ENCODE measurements around the gene RAPGEF2. TPM values are rescaled to one million over a fixed set of nuclear protein-coding genes. Genes with fewer than 3 reads are reported as not detected.

RAPGEF2 gene
- total and polyA plus RNA-seq, 7 experiments from 2014 or later, result 0.72 to 35.2 (median 20.7) TPM

DNA sequence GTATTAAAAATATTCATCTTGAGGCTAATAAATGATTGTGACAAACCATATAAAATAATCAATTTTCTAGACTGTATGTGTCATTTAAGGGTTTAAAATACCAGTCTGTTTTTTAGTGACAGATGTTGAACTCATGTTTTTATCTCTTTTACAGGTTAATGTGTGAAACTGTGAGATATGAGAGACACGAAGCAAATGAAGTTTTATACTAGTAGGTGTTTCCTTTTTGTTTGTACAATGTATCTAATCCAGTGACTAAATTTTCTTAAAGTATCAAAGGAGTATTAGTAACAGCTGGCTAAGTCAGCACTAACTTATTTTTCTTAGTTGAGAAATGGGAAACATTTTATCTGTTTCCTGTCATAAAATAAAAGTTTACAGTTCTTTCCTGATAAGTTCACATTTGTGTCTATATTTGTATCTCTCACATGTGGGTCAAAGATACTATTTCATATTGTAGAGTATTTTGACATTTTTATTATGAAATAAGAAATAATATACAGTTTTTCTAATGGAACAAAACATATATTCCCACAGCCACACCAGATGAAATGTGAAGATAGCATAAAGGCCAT, 90.3 kb downstream of the RAPGEF2 start:
- intact Hi-C loops (cut with micrococcal nuclease), result no loop called here
- Mint-ChIP-seq H3K27ac (no peak overlapping the region), H3K4me1 (peaks cover 0 to 4% (median 0%) of the 10 kb centered on the region in 7 donors), H3K27me3 (no peaks in the 10 kb centered on the region), H3K4me3 (no peak overlapping the region), H3K9me3 (no peaks in the 10 kb centered on the region), H3K36me3 (peaks cover 0 to 12% (median 0%) of the 10 kb centered on the region in 5 donors)
- Histone ChIP-seq H3K4me3 (ENCODE audit: low read length) (no peak overlapping the region), H3K36me3 (ENCODE audit: control insufficient read depth in 2 of 3, insufficient read depth in 3 of 3, low read length in 3 of 3) (no peaks in the 10 kb centered on the region), H3K9me3 (ENCODE audit: control insufficient read depth in 2 of 3, low read length in 3 of 3) (no peaks in the 10 kb centered on the region), H3K27ac (ENCODE audit: low read depth, low read length) (no peak overlapping the region), H3K4me1 (ENCODE audit: control insufficient read depth in 2 of 2, insufficient read depth in 2 of 2, low read length in 2 of 2) (no peaks in the 10 kb centered on the region), H3K27me3 (ENCODE audit: control insufficient read depth in 2 of 2, insufficient read depth in 2 of 2, low read length in 2 of 2) (no peaks in the 10 kb centered on the region)
- DNase-seq, result no peak
- ChIA-PET CTCF (no interaction called here), POLR2A (no interaction called here)
- no peak for ATAC-seq

DNA sequence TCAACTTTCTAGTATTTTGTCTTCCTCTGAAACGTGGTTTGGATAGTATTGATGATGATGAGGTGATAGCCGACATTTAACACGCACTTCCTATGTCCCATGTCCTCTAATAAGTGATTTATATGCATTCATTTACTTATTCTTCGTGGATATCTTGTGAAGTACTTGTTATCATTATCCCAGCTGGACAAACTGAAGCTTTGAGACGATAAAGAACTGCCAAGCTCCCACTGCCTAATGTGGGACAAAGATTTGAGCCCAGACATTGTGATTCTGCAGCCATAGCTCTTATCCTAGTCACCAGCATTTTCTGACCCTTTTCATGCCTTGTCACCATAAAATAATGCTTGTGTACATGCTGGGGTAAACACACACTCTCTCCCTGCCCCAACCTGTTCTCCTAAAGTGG, 92.5 kb downstream of the RAPGEF2 start:
- Mint-ChIP-seq H3K27ac (no peak overlapping the region), H3K4me1 (peaks cover 0 to 4% (median 0%) of the 10 kb centered on the region in 7 donors), H3K36me3 (peaks cover 0 to 12% (median 0%) of the 10 kb centered on the region in 5 donors), H3K4me3 (no peak overlapping the region), H3K9me3 (peaks cover 0 to 2% (median 0%) of the 10 kb centered on the region in 11 donors), H3K27me3 (no peaks in the 10 kb centered on the region)
- Histone ChIP-seq H3K36me3 (ENCODE audit: control insufficient read depth in 2 of 3, insufficient read depth in 3 of 3, low read length in 3 of 3) (no peaks in the 10 kb centered on the region), H3K9me3 (ENCODE audit: control insufficient read depth in 2 of 3, low read length in 3 of 3) (no peaks in the 10 kb centered on the region), H3K27ac (ENCODE audit: low read depth, low read length) (no peak overlapping the region), H3K4me3 (ENCODE audit: low read length) (no peak overlapping the region), H3K27me3 (ENCODE audit: control insufficient read depth in 2 of 2, insufficient read depth in 2 of 2, low read length in 2 of 2) (no peaks in the 10 kb centered on the region), H3K4me1 (ENCODE audit: control insufficient read depth in 2 of 2, insufficient read depth in 2 of 2, low read length in 2 of 2) (no peaks in the 10 kb centered on the region)
- ATAC-seq (no peak), DNase-seq (no peak)
- CTCF ChIA-PET, result no interaction called here
- intact Hi-C loops (cut with micrococcal nuclease), result no loop called here
- POLR2A ChIA-PET, result no interaction called here

DNA sequence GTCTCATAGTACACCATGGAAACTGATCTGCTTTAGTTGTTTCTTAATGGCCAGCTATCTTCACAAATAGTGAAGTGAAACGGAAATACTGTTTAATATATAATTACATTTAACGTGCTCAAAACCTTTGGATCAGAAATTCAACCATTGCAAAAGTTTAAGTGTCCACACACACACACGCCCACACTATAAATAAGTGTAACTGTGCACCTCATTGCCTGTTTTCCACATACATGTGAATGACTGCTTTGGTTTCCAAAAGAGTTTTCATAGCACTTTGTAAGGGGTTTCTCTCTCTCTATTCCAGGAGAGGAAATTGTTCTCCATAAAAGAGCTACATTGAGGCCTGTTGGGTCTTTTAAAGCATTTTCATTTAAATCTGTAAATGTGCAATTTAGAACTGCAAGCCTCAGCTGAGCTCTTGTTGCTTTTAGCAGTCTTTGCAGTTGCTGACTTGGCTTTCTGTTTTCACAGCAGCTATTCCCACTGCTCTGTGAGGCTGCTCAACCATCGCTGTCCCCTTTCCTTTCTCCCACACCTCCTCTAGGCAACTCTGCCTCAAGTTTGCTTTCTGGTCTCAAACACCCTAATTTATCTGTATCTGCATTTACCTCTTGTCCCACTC, 94.5 kb downstream of the RAPGEF2 start:
- H3K4me3 Mint-ChIP-seq, result no peak overlapping the region
- Histone ChIP-seq H3K36me3 (ENCODE audit: control insufficient read depth in 2 of 3, insufficient read depth in 3 of 3, low read length in 3 of 3) (no peaks in the 10 kb centered on the region), H3K4me3 (ENCODE audit: low read length) (no peak overlapping the region), H3K27me3 (ENCODE audit: control insufficient read depth in 2 of 2, insufficient read depth in 2 of 2, low read length in 2 of 2) (no peaks in the 10 kb centered on the region), H3K4me1 (ENCODE audit: control insufficient read depth in 2 of 2, insufficient read depth in 2 of 2, low read length in 2 of 2) (no peaks in the 10 kb centered on the region), H3K27ac (ENCODE audit: low read depth, low read length) (no peak overlapping the region), H3K9me3 (ENCODE audit: control insufficient read depth in 2 of 3, low read length in 3 of 3) (no peaks in the 10 kb centered on the region)
- POLR2A ChIA-PET, result no interaction called here
- H3K27me3 Mint-ChIP-seq, result no peaks in the 10 kb centered on the region
- CTCF ChIA-PET, result interaction anchor here (1.4 kb wide), 1 partner anchor 20 kb away, joined by 3 read pairs; no protein-coding TSS in a partner anchor
- peaks cover 0 to 2% (median 0%) of the 10 kb centered on the region in 11 donors for H3K9me3 Mint-ChIP-seq
- intact Hi-C loops (cut with micrococcal nuclease), result no loop called here
- H3K27ac Mint-ChIP-seq, result peak overlapping the region in 1 of 9 donors; percentile 6
- ATAC-seq (no peak), DNase-seq (no peak)
- peaks cover 0 to 4% (median 0%) of the 10 kb centered on the region in 7 donors for H3K4me1 Mint-ChIP-seq
- H3K36me3 Mint-ChIP-seq, result peaks cover 0 to 12% (median 0%) of the 10 kb centered on the region in 5 donors

DNA sequence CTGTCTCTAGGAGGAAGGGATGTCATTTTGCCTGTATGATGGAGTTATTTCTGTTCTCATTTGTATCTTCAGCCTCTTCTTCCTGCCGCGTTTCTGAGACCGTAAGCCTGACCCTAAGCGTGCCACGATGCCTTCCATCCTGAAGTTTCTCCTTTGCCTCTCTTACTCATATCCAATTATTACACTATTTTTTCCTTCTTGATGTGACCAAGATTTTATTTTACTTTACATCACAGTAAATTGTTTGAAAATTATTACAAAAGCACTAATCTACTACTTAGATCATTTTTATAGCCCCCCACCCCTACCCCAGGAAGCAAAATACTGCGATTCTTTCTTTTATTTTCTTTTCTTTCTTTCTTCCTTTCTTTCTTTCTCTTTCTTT, 95.0 kb downstream of the RAPGEF2 start:
- H3K27ac Mint-ChIP-seq, result peak overlapping the region in 3 of 9 donors; percentile 6 to 46 (median 21)
- POLR2A ChIA-PET, result no interaction called here
- DNase-seq (no peak), ATAC-seq (no peak)
- peaks cover 0 to 12% (median 0%) of the 10 kb centered on the region in 5 donors for H3K36me3 Mint-ChIP-seq
- no peaks in the 10 kb centered on the region for H3K27me3 Mint-ChIP-seq
- Histone ChIP-seq H3K27ac (ENCODE audit: low read depth, low read length) (no peak overlapping the region), H3K36me3 (ENCODE audit: control insufficient read depth in 2 of 3, insufficient read depth in 3 of 3, low read length in 3 of 3) (no peaks in the 10 kb centered on the region), H3K4me1 (ENCODE audit: control insufficient read depth in 2 of 2, insufficient read depth in 2 of 2, low read length in 2 of 2) (no peaks in the 10 kb centered on the region), H3K9me3 (ENCODE audit: control insufficient read depth in 2 of 3, low read length in 3 of 3) (no peaks in the 10 kb centered on the region), H3K4me3 (ENCODE audit: low read length) (no peak overlapping the region), H3K27me3 (ENCODE audit: control insufficient read depth in 2 of 2, insufficient read depth in 2 of 2, low read length in 2 of 2) (no peaks in the 10 kb centered on the region)
- H3K4me3 Mint-ChIP-seq, result no peak overlapping the region
- H3K9me3 Mint-ChIP-seq, result peaks cover 0 to 2% (median 0%) of the 10 kb centered on the region in 11 donors
- CTCF ChIA-PET, result interaction anchor here (0.7 kb wide), 1 partner anchor 16 kb away, joined by 3 read pairs; no protein-coding TSS in a partner anchor
- peaks cover 2 to 7% (median 2%) of the 10 kb centered on the region in 7 donors for H3K4me1 Mint-ChIP-seq
- intact Hi-C loops (cut with micrococcal nuclease), result no loop called here

DNA sequence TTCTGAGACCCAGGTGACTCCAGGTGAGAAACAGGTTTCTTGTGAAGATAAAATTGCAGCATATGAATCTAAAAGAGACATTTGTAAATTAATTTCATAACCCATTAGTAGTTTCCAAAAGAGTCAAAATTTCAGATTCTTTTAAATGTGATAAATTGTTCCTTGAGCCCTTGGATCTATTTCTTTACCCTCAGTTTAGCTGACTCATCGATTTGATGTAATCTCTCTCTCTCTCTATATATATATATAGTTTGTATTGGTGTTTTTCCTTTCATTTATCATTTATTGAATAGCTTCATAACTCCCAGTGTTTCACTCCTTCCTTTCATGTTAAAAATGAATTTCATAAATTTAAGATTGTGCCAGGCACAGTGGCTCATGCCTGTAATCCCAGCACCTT, 96.9 kb downstream of the RAPGEF2 start:
- Mint-ChIP-seq H3K4me1 (peaks cover 4 to 16% (median 4%) of the 10 kb centered on the region in 7 donors), H3K36me3 (peaks cover 0 to 5% (median 0%) of the 10 kb centered on the region in 5 donors), H3K27me3 (no peaks in the 10 kb centered on the region), H3K27ac (no peak overlapping the region), H3K4me3 (no peak overlapping the region), H3K9me3 (peaks cover 0 to 2% (median 0%) of the 10 kb centered on the region in 11 donors)
- DNase-seq (no peak), ATAC-seq (no peak)
- H3K4me1 ChIP-seq (ENCODE audit: control insufficient read depth in 2 of 2, insufficient read depth in 2 of 2, low read length in 2 of 2), result no peaks in the 10 kb centered on the region
- intact Hi-C loops (cut with micrococcal nuclease), result loop anchor here (10.0 kb wide), 3 partner anchors 705 to 1005 kb away; no protein-coding TSS in a partner anchor
- no peak overlapping the region for H3K4me3 ChIP-seq (ENCODE audit: low read length)
- no peak overlapping the region for H3K27ac ChIP-seq (ENCODE audit: low read depth, low read length)
- ChIA-PET POLR2A (no interaction called here), CTCF (interaction anchor here (0.6 kb wide), 1 partner anchor 474 kb away, joined by 3 read pairs; no protein-coding TSS in a partner anchor)
- H3K27me3 ChIP-seq (ENCODE audit: control insufficient read depth in 2 of 2, insufficient read depth in 2 of 2, low read length in 2 of 2), result no peaks in the 10 kb centered on the region
- no peaks in the 10 kb centered on the region for H3K9me3 ChIP-seq (ENCODE audit: control insufficient read depth in 2 of 3, low read length in 3 of 3)
- H3K36me3 ChIP-seq (ENCODE audit: control insufficient read depth in 2 of 3, insufficient read depth in 3 of 3, low read length in 3 of 3), result no peaks in the 10 kb centered on the region

DNA sequence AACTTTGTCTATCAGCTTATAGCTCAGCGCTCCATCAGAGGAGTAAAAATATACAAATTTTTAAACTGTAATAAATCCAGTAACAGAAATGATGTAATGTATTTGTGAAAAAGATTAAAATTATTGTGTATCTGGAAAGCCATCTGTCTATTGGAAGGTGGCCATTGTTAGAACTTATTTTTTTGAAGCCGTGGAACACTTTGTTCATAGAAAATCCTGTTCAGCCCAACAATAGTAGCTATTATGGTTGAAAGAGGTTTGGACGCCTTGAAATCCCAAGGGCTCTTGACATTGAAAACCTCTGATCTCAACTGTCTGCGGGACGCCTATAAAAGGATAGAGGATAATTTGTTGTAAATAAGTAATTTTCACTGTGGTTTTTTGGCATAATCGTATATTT, 98.3 kb downstream of the RAPGEF2 start:
- Histone ChIP-seq H3K36me3 (ENCODE audit: control insufficient read depth in 2 of 3, insufficient read depth in 3 of 3, low read length in 3 of 3) (no peaks in the 10 kb centered on the region), H3K4me3 (ENCODE audit: low read length) (no peak overlapping the region), H3K4me1 (ENCODE audit: control insufficient read depth in 2 of 2, insufficient read depth in 2 of 2, low read length in 2 of 2) (no peaks in the 10 kb centered on the region), H3K27ac (ENCODE audit: low read depth, low read length) (no peak overlapping the region), H3K27me3 (ENCODE audit: control insufficient read depth in 2 of 2, insufficient read depth in 2 of 2, low read length in 2 of 2) (no peaks in the 10 kb centered on the region), H3K9me3 (ENCODE audit: control insufficient read depth in 2 of 3, low read length in 3 of 3) (no peaks in the 10 kb centered on the region)
- no peak for DNase-seq
- peaks cover 0 to 2% (median 0%) of the 10 kb centered on the region in 11 donors for H3K9me3 Mint-ChIP-seq
- no peak overlapping the region for H3K4me3 Mint-ChIP-seq
- ChIA-PET POLR2A (no interaction called here), CTCF (interaction anchor here (0.5 kb wide), 1 partner anchor 534 kb away, joined by 4 read pairs; no protein-coding TSS in a partner anchor)
- peaks cover 4 to 27% (median 10%) of the 10 kb centered on the region in 7 donors for H3K4me1 Mint-ChIP-seq
- intact Hi-C loops (cut with micrococcal nuclease), result loop anchor here (10.0 kb wide), 3 partner anchors 706 to 1006 kb away; no protein-coding TSS in a partner anchor
- no peaks in the 10 kb centered on the region for H3K27me3 Mint-ChIP-seq
- H3K27ac Mint-ChIP-seq, result no peak overlapping the region
- peaks cover 0 to 5% (median 0%) of the 10 kb centered on the region in 5 donors for H3K36me3 Mint-ChIP-seq
- no peak for ATAC-seq
